Measurements from ENCODE around the gene GOLGA6L26.
"Not testable (repeated sequence)": the region's sequence is repeated elsewhere in the genome, so short reads cannot be mapped to it uniquely, and the experiment has no call there.

The GOLGA6L26 gene

GRCh38 chr15:23334096-23334495, at the start of gene GOLGA6L26:
TSS of gene GOLGA6L26 (minus strand) at chr15:23334196. CDS start at chr15:23334135, 61 bp downstream.
- DNase-seq (ENCODE audit: low read depth in 2 of 3, low spot score in 1 of 3) = not testable (repeated sequence)

- DNase-seq (ENCODE audit: low read depth in 2 of 3, low spot score in 1 of 3) = not testable (repeated sequence)
Observed at GRCh38 chr15:23381192-23381591, 47.2 kb upstream of the GOLGA6L26 start.

- DNase-seq (ENCODE audit: low read depth in 2 of 3, low spot score in 1 of 3) = not testable (repeated sequence)
Observed at GRCh38 chr15:23380700-23381099, 46.7 kb upstream of the GOLGA6L26 start.

- not testable (repeated sequence) for DNase-seq (ENCODE audit: low read depth in 2 of 3, low spot score in 1 of 3)
Observed at GRCh38 chr15:23378946-23379345, 45.0 kb upstream of the GOLGA6L26 start.

- not testable (repeated sequence) for DNase-seq (ENCODE audit: low read depth in 2 of 3, low spot score in 1 of 3)
Observed at GRCh38 chr15:23374226-23374625, 40.2 kb upstream of the GOLGA6L26 start.

- not testable (repeated sequence) for DNase-seq (ENCODE audit: low read depth in 2 of 3, low spot score in 1 of 3)
Observed at GRCh38 chr15:23372891-23373600, 39.0 kb upstream of the GOLGA6L26 start.

- no peak for DNase-seq (ENCODE audit: low read depth in 2 of 3, low spot score in 1 of 3)
Observed at GRCh38 chr15:23372284-23372683, 38.3 kb upstream of the GOLGA6L26 start.

- DNase-seq (ENCODE audit: low read depth in 2 of 3, low spot score in 1 of 3) = not testable (repeated sequence)
Observed at GRCh38 chr15:23371868-23372267, 37.9 kb upstream of the GOLGA6L26 start.

GRCh38 chr15:23371134-23371533, 37.1 kb upstream of the GOLGA6L26 start:
- DNase-seq (ENCODE audit: low read depth in 2 of 3, low spot score in 1 of 3) = not testable (repeated sequence)

GRCh38 chr15:23370578-23370977, 36.6 kb upstream of the GOLGA6L26 start:
- no peak for DNase-seq (ENCODE audit: low read depth in 2 of 3, low spot score in 1 of 3)

- DNase-seq (ENCODE audit: low read depth in 2 of 3, low spot score in 1 of 3) = not testable (repeated sequence)
Observed at GRCh38 chr15:23364261-23364660, 30.3 kb upstream of the GOLGA6L26 start.

- not testable (repeated sequence) for DNase-seq (ENCODE audit: low read depth in 2 of 3, low spot score in 1 of 3)
Observed at GRCh38 chr15:23362622-23363021, 28.6 kb upstream of the GOLGA6L26 start.

- not testable (repeated sequence) for DNase-seq (ENCODE audit: low read depth in 2 of 3, low spot score in 1 of 3)
Observed at GRCh38 chr15:23354448-23354847, 20.5 kb upstream of the GOLGA6L26 start, which contains the start of gene GOLGA8S. TSS of gene GOLGA8S (plus strand) at chr15:23354748. CDS start at chr15:23354810, 62 bp downstream.

- not testable (repeated sequence) for DNase-seq (ENCODE audit: low read depth in 2 of 3, low spot score in 1 of 3)
Observed at GRCh38 chr15:23311233-23311632, 22.8 kb downstream of the GOLGA6L26 start.

GRCh38 chr15:23305921-23306320, 28.1 kb downstream of the GOLGA6L26 start:
- DNase-seq (ENCODE audit: low read depth in 2 of 3, low spot score in 1 of 3) = not testable (repeated sequence)

GRCh38 chr15:23304805-23305204, 29.2 kb downstream of the GOLGA6L26 start:
- not testable (repeated sequence) for DNase-seq (ENCODE audit: low read depth in 2 of 3, low spot score in 1 of 3)

GRCh38 chr15:23304267-23304666, 29.7 kb downstream of the GOLGA6L26 start:
- not testable (repeated sequence) for DNase-seq (ENCODE audit: low read depth in 2 of 3, low spot score in 1 of 3)

- not testable (repeated sequence) for DNase-seq (ENCODE audit: low read depth in 2 of 3, low spot score in 1 of 3)
Observed at GRCh38 chr15:23303654-23304053, 30.3 kb downstream of the GOLGA6L26 start.

GRCh38 chr15:23303246-23303645, 30.8 kb downstream of the GOLGA6L26 start:
- DNase-seq (ENCODE audit: low read depth in 2 of 3, low spot score in 1 of 3) = not testable (repeated sequence)
